Liver (tissue), 3 donors: ENCODE results near the gene MCTP1.

Experiments used
- JUND ChIP-seq, 2 donors: IDR thresholded peaks; 2 replicates each; pipeline ENCODE4 v1.6.1; 2016; ENCODE audit warnings: antibody characterized with exemption in 2 of 2
- RAD21 ChIP-seq, 2 donors: IDR thresholded peaks; 2 replicates each; pipeline ENCODE4 v1.6.1; 2016; ENCODE audit warnings: antibody characterized with exemption in 2 of 2, mild to moderate bottlenecking in 2 of 2
- TF ChIP-seq, protein P1 (sequence below): fragments of 150-350 bp; IDR thresholded peaks from 2 replicates; pipeline ENCODE4 v1.5.1; 2017; ENCODE audit warnings: improper control_type of control experiment, low read depth, low read length; ENCODE audit not compliant: missing input control
- donor health status: healthy.
- donor health status: healthy.

DNA sequence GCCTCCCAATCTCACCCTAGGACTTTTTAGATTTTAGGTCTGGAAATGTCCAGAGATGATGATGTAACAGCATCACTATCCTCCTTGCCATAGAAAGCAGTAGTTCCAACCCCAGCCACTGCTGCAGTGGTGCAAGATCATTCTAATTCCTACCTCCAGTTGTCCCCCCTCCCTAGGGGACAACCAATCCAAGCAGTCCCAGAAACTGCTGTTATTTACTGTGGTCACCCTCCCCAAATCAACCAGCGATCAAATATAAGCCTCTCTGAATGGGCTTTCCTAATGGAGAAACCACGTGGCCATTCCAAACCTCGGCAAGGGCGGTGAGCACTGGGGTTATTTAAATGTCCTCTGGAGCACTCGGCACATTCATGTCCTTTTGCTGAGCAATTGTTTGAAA is 506.6 kb downstream of the MCTP1 start:
- TF ChIP-seq JUND (IDR thresholded peaks at IDR 0.05) (no peak), RAD21 (IDR thresholded peaks at IDR 0.05) (no peak)
- TF ChIP-seq, protein P1, sequence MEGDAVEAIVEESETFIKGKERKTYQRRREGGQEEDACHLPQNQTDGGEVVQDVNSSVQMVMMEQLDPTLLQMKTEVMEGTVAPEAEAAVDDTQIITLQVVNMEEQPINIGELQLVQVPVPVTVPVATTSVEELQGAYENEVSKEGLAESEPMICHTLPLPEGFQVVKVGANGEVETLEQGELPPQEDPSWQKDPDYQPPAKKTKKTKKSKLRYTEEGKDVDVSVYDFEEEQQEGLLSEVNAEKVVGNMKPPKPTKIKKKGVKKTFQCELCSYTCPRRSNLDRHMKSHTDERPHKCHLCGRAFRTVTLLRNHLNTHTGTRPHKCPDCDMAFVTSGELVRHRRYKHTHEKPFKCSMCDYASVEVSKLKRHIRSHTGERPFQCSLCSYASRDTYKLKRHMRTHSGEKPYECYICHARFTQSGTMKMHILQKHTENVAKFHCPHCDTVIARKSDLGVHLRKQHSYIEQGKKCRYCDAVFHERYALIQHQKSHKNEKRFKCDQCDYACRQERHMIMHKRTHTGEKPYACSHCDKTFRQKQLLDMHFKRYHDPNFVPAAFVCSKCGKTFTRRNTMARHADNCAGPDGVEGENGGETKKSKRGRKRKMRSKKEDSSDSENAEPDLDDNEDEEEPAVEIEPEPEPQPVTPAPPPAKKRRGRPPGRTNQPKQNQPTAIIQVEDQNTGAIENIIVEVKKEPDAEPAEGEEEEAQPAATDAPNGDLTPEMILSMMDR, result no peak
